Prostate gland (tissue), 2 donors: ENCODE results near the gene NFU1.

Experiments
- CTCF ChIP-seq, 4 experiments: fragments of 200-600 bp in 2 of 4; fragments of 450-650 bp in 2 of 4; sonication (generic) in 2 of 4; IDR thresholded peaks; 1 replicate in 3 of 4; 2 replicates in 1 of 4; pipeline ENCODE4 v1.5.1; 2016 to 2019; ENCODE audit warnings: antibody characterized with exemption in 4 of 4, mild to moderate bottlenecking in 2 of 4, moderate library complexity in 2 of 4
- POLR2AphosphoS5 ChIP-seq: sonication (generic); formaldehyde crosslinking; IDR thresholded peaks from one replicate; pipeline ENCODE4 v1.6.1; 2017; ENCODE audit warnings: antibody characterized with exemption

- TF ChIP-seq POLR2AphosphoS5 (no peak), CTCF (IDR thresholded peaks at IDR 0.05) (no peak)
Measured at GRCh38 chr2:69400121-69400520, 37.1 kb downstream of the NFU1 start.
